B cell (primary cell): ENCODE measurements around the gene LRBA.

Source experiments
- EZH2 ChIP-seq: IDR thresholded peaks from 2 replicates; pipeline ENCODE4 v1.6.1; 2012; ENCODE audit warnings: borderline replicate concordance, low read depth, mild to moderate bottlenecking, moderate library complexity, low read length; ENCODE audit not compliant: insufficient read depth, poor library complexity, severe bottlenecking
- TF ChIP-seq, protein P1 (sequence below): fragments of 200-600 bp; IDR thresholded peaks from one replicate; pipeline ENCODE4 v1.8.0; 2022; ENCODE audit warnings: antibody characterized with exemption, mild to moderate bottlenecking

- TF ChIP-seq EZH2 = no peak
- TF ChIP-seq, protein P1, sequence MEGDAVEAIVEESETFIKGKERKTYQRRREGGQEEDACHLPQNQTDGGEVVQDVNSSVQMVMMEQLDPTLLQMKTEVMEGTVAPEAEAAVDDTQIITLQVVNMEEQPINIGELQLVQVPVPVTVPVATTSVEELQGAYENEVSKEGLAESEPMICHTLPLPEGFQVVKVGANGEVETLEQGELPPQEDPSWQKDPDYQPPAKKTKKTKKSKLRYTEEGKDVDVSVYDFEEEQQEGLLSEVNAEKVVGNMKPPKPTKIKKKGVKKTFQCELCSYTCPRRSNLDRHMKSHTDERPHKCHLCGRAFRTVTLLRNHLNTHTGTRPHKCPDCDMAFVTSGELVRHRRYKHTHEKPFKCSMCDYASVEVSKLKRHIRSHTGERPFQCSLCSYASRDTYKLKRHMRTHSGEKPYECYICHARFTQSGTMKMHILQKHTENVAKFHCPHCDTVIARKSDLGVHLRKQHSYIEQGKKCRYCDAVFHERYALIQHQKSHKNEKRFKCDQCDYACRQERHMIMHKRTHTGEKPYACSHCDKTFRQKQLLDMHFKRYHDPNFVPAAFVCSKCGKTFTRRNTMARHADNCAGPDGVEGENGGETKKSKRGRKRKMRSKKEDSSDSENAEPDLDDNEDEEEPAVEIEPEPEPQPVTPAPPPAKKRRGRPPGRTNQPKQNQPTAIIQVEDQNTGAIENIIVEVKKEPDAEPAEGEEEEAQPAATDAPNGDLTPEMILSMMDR = no peak
These were observed 358.2 kb downstream of the LRBA start for GRCh38 chr4:150656891-150657290.
